Natural killer cell (primary cell): ENCODE measurements around the gene GSG1L. TPM values are rescaled to one million over a fixed set of nuclear protein-coding genes. Genes with fewer than 3 reads are reported as not detected.

ENCODE experiments used
- ATAC-seq, 3 donors: fragments of 150-1000 bp in 2 of 3; fragments of 200-7000 bp in 1 of 3; cut with Tn5 transposase; 1 replicate in 1 of 3; 2 replicates in 2 of 3; pipeline ENCODE4 v1.10.0; 2021; ENCODE audit warnings: mild to moderate bottlenecking in 2 of 3, moderate library complexity in 2 of 3
- DNase-seq, 2 donors: peaks; one replicate each; pipeline versions ENCODE4 v3.0.0 to v3.0.0-alpha.2; 2013 to 2021; ENCODE audit warnings: mixed read lengths in 1 of 2
- H3K27ac ChIP-seq: one replicate; pipeline ENCODE4 v1.5.1; 2013; ENCODE audit warnings: mild to moderate bottlenecking, low read length
- H3K27me3 ChIP-seq: one replicate; pipeline ENCODE4 v1.6.1; 2013; ENCODE audit warnings: low read length; ENCODE audit not compliant: control insufficient read depth, insufficient read depth
- H3K36me3 ChIP-seq: one replicate; pipeline ENCODE4 v1.6.1; 2013; ENCODE audit warnings: low read length; ENCODE audit not compliant: control insufficient read depth, insufficient read depth
- H3K4me1 ChIP-seq: one replicate; pipeline ENCODE4 v1.6.1; 2013; ENCODE audit warnings: low read length; ENCODE audit not compliant: control insufficient read depth, insufficient read depth
- H3K4me3 ChIP-seq: one replicate; pipeline ENCODE4 v1.5.1; 2013; ENCODE audit warnings: low read length
- H3K9me3 ChIP-seq: one replicate; pipeline ENCODE4 v1.6.1; 2013; ENCODE audit warnings: low read length; ENCODE audit not compliant: control insufficient read depth, insufficient read depth
- H3K27ac Mint-ChIP-seq, 2 donors: one replicate each; pipeline ENCODE4 v1.8.0; 2022; ENCODE audit warnings: mild to moderate bottlenecking in 2 of 2, mixed read lengths in 2 of 2, moderate library complexity in 1 of 2
- H3K27me3 Mint-ChIP-seq, 2 donors: one replicate each; pipeline ENCODE4 v1.8.0; 2022; ENCODE audit warnings: low read depth in 2 of 2, mixed read lengths in 2 of 2
- H3K36me3 Mint-ChIP-seq: one replicate; pipeline ENCODE4 v1.8.0; 2022; ENCODE audit warnings: mixed read lengths
- H3K4me1 Mint-ChIP-seq, 2 donors: one replicate each; pipeline ENCODE4 v1.8.0; 2022; ENCODE audit warnings: mixed read lengths in 2 of 2
- H3K4me3 Mint-ChIP-seq: one replicate; pipeline ENCODE4 v1.8.0; 2022; ENCODE audit warnings: mild to moderate bottlenecking, moderate library complexity, mixed read lengths
- H3K9me3 Mint-ChIP-seq, 2 donors: one replicate each; pipeline ENCODE4 v1.8.0; 2022; ENCODE audit warnings: mixed read lengths in 2 of 2
- WGBS: methylation state at CpG from one replicate; pipeline ENCODE4 v1.1.7; 2013; ENCODE audit warnings: missing lambda C conversion rate; ENCODE audit not compliant: insufficient coverage; 5-methylcytosine and 5-hydroxymethylcytosine counted together
- intact Hi-C: fragments of 100-400 bp; cut with micrococcal nuclease; formaldehyde crosslinking; loops from one replicate; pipeline ENCODE4 v1.14.2; 2022
- total RNA-seq, 4 donors: library from RNA; stranded (reverse); fragments of 120-200 nt in 1 of 4; gene quantifications; one replicate each; pipeline versions ENCODE4 v1.2.3 to v1.2.4, GENCODE V29; 2013 to 2022
- TF ChIP-seq, protein P1 (sequence below): fragments of 200-600 bp; IDR thresholded peaks from one replicate; pipeline ENCODE4 v1.8.0; 2022; ENCODE audit warnings: antibody characterized with exemption

The GSG1L gene
- total RNA-seq, 3 donors from 2014 or later (not counting 1 experiment from before 2014, with no cell fraction given): 0.25 TPM; not detected in 2

DNA sequence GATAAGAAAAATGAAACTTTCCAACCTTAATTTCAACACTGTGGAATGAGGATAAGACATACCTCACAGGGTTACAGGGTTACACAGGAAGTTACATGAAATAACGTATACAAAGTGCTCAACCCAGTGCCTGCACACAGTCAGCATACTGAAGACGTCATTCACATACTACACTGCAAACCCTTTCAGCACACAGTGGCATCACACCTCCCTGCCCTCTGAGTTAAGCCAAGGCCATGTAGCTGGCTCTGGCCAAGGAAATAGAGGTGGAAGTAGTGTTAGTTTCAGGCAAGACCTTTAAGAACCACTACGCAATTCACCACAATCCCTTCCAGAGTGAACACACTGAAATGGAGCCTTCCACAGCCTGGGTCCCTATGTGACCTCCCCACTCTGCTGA lies 46.6 kb upstream of the GSG1L start:
- DNase-seq: no peak
- no peaks in the 10 kb centered on the region for H3K9me3 ChIP-seq
- H3K4me1 Mint-ChIP-seq: peaks cover 18% of the 10 kb centered on the region in 2 donors
- peak overlapping the region; percentile 25 for H3K27ac ChIP-seq
- H3K36me3 Mint-ChIP-seq: peaks cover 9% of the 10 kb centered on the region
- no peaks in the 10 kb centered on the region for H3K27me3 Mint-ChIP-seq
- TF ChIP-seq, protein P1, sequence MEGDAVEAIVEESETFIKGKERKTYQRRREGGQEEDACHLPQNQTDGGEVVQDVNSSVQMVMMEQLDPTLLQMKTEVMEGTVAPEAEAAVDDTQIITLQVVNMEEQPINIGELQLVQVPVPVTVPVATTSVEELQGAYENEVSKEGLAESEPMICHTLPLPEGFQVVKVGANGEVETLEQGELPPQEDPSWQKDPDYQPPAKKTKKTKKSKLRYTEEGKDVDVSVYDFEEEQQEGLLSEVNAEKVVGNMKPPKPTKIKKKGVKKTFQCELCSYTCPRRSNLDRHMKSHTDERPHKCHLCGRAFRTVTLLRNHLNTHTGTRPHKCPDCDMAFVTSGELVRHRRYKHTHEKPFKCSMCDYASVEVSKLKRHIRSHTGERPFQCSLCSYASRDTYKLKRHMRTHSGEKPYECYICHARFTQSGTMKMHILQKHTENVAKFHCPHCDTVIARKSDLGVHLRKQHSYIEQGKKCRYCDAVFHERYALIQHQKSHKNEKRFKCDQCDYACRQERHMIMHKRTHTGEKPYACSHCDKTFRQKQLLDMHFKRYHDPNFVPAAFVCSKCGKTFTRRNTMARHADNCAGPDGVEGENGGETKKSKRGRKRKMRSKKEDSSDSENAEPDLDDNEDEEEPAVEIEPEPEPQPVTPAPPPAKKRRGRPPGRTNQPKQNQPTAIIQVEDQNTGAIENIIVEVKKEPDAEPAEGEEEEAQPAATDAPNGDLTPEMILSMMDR: no peak
- peak; percentile 61 to 80 (median 80) for ATAC-seq
- intact Hi-C loops: no loop called here
- H3K4me3 ChIP-seq: no peak overlapping the region
- no peak overlapping the region for H3K4me3 Mint-ChIP-seq
- H3K4me1 ChIP-seq: peaks cover 5% of the 10 kb centered on the region
- 79% methylated on average over 3 of the region's 3 CpGs for WGBS
- H3K27me3 ChIP-seq: no peaks in the 10 kb centered on the region
- H3K27ac Mint-ChIP-seq: peak overlapping the region; percentile 83 to 86
- no peaks in the 10 kb centered on the region for H3K9me3 Mint-ChIP-seq
- peaks cover 90% of the 10 kb centered on the region for H3K36me3 ChIP-seq

DNA sequence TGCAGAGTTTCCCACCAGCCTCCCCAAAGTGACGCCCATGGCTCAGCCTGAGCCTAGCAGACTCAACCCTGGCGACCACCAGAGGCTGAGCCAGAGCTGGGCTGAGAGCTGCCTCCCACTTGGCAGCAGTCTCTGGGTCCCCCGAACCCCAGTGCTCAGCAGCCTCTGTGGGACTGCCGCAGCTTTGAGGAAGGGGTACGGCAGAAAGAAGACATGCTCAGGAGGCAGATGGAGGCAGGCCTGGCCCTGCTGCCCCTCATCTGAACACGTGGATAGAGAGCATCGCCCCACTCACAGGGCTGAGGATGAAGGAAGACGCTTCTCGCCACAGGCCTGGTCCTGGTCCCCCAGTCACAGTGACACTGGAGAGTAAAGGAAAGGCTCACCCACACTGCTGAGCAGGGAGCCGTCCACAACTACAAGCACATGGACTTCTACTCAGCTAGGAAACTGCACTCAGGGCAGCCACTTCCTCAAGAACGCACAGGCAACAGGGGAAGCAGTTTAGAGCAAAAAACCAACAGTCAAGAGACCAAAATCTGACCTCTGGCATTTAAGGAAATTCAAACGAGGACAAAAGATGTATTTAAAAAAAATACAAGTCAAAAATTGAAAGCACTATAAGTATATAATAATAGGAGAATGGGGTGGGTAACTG lies 45.2 kb upstream of the GSG1L start:
- Mint-ChIP-seq H3K27ac (peak overlapping the region; percentile 83 to 86), H3K27me3 (no peaks in the 10 kb centered on the region), H3K4me1 (peaks cover 18% of the 10 kb centered on the region in 2 donors), H3K4me3 (no peak overlapping the region), H3K9me3 (no peaks in the 10 kb centered on the region), H3K36me3 (peaks cover 9% of the 10 kb centered on the region)
- Histone ChIP-seq H3K27me3 (no peaks in the 10 kb centered on the region), H3K36me3 (peaks cover 91% of the 10 kb centered on the region), H3K4me1 (peaks cover 5% of the 10 kb centered on the region), H3K27ac (no peak overlapping the region), H3K4me3 (no peak overlapping the region), H3K9me3 (no peaks in the 10 kb centered on the region)
- ATAC-seq: no peak
- TF ChIP-seq, protein P1: no peak
- intact Hi-C loops: no loop called here
- 75% methylated on average over 11 of the region's 12 CpGs for WGBS
- DNase-seq: no peak

DNA sequence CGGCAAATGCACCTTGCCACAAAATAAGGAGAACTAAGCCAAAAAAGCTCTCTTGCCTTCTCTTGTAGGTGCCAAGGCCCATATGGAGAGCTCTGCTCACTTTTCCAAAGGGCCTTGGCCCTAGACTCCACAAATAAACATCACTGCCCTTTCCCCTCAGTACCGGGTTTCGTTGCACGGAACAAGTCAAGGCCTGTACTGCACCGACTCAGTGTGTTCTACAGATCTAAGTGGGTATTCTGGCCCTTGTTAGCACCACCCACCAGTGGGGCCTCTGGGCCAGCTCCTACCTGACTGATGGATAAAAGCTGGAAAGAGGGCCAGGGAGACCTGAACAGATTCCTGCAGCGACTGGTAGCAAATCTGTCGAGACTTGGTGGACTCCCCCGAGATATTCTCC lies 43.7 kb upstream of the GSG1L start:
- no peak for ATAC-seq

More for the DNA sequence above, 43.7 kb upstream of the GSG1L start:
- Histone ChIP-seq H3K27ac (no peak overlapping the region), H3K9me3 (no peaks in the 10 kb centered on the region), H3K4me3 (no peak overlapping the region), H3K36me3 (peaks cover 90% of the 10 kb centered on the region), H3K27me3 (no peaks in the 10 kb centered on the region), H3K4me1 (peaks cover 5% of the 10 kb centered on the region)
- no peak for DNase-seq
- Mint-ChIP-seq H3K4me3 (no peak overlapping the region), H3K4me1 (peaks cover 18% of the 10 kb centered on the region in 2 donors), H3K27ac (no peak overlapping the region), H3K27me3 (no peaks in the 10 kb centered on the region), H3K9me3 (no peaks in the 10 kb centered on the region), H3K36me3 (peaks cover 17% of the 10 kb centered on the region)
- intact Hi-C loops: no loop called here
- TF ChIP-seq, protein P1: no peak
- over 99% methylated on average over 8 of the region's 8 CpGs for WGBS
